Psoas muscle (tissue), 8 donors: ENCODE data around the gene PPP4R3B. TPM values are rescaled to one million over a fixed set of nuclear protein-coding genes. Genes with fewer than 3 reads are reported as not detected.

Experiments
- ATAC-seq, 4 donors: fragments of 200-7000 bp; cut with Tn5 transposase; one replicate each; pipeline ENCODE4 v1.9.1; 2020; ENCODE audit warnings: moderate library complexity in 3 of 4, mild to moderate bottlenecking in 2 of 4
- DNase-seq, 2 donors: peaks; one replicate each; pipeline ENCODE4 v3.0.0-alpha.2; 2020
- H3K27ac ChIP-seq: fragments of 200-600 bp; one replicate; pipeline ENCODE4 v1.8.0; 2022
- H3K27me3 ChIP-seq, 3 donors: fragments of 200-600 bp in 1 of 3; one replicate each; pipeline versions ENCODE4 v1.6.1 to v1.8.0; 2013 to 2022; ENCODE audit warnings: low read length in 2 of 3, mild to moderate bottlenecking in 2 of 3, moderate library complexity in 1 of 3; ENCODE audit not compliant: insufficient read depth in 3 of 3
- H3K36me3 ChIP-seq, 2 donors: fragments of 200-600 bp in 1 of 2; one replicate each; pipeline versions ENCODE4 v1.6.1 to v1.8.0; 2013 to 2022; ENCODE audit warnings: low read depth in 1 of 2, mild to moderate bottlenecking in 1 of 2, moderate library complexity in 1 of 2; ENCODE audit not compliant: insufficient read depth in 1 of 2
- H3K4me1 ChIP-seq: fragments of 200-600 bp; one replicate; pipeline ENCODE4 v1.8.0; 2022
- H3K4me3 ChIP-seq: fragments of 200-600 bp; one replicate; pipeline ENCODE4 v1.8.0; 2022; ENCODE audit warnings: mild to moderate bottlenecking
- H3K9me3 ChIP-seq: fragments of 200-600 bp; one replicate; pipeline ENCODE4 v1.8.0; 2022
- CTCF ChIP-seq: fragments of 200-600 bp; IDR thresholded peaks from one replicate; pipeline ENCODE4 v1.8.0; 2022; ENCODE audit warnings: antibody characterized with exemption
- WGBS, 3 donors: extraction: QIAGEN DNeasy Blood & Tissue Kit; methylation state at CpG; one replicate each; pipeline versions ENCODE4 v1.1.6 to v1.1.7; 2013; 5-methylcytosine and 5-hydroxymethylcytosine counted together
- intact Hi-C, 2 donors: fragments of 100-400 bp; cut with DNase I; formaldehyde crosslinking; loops; one replicate each; pipeline versions ENCODE4 v1.11.0 to v1.14.2; 2022
- polyA plus RNA-seq, 3 donors: library from polyadenylated mRNA; stranded (reverse); fragments of 200-250 nt; gene quantifications; one replicate each; pipeline ENCODE4 v1.2.3, GENCODE V29; 2013
- total RNA-seq, 4 donors: library from RNA; stranded (reverse); fragmentation: NEBNext Ultra II Directional in 2 of 4; extraction: Animal tissue kit (Norgen Biotek cat#: 25700) in 2 of 4; gene quantifications; one replicate each; pipeline versions ENCODE4 v1.2.1 to v1.2.4, GENCODE V29; 2021 to 2023
- donor health status: healthy with polysubstance abuse.
- donor health status: DM: no; HTN: no; CAD: no; lungs with moderate emphysema.
- donor health status: Bipolar disorder and iron deficiency.
- donor health status: healthy.
- donor health status: DM: yes; HTN: yes; CAD: no.
- donor health status: DM: no; HTN: no; CAD: no.
- donor health status: DM: no; HTN: no; CAD: no.
- donor health status: DM: yes; HTN: yes; CAD: no.

PPP4R3B gene
- total and polyA plus RNA-seq, 7 donors = 11.8 to 32.8 (median 21.0) TPM

- Histone ChIP-seq H3K27me3 (no peaks in the 10 kb centered on the region), H3K9me3 (no peaks in the 10 kb centered on the region), H3K36me3 (peaks cover 0 to 43% of the 10 kb centered on the region in 2 donors), H3K4me1 (peaks cover 29% of the 10 kb centered on the region), H3K27ac (no peak overlapping the region), H3K4me3 (no peak overlapping the region)
- ATAC-seq (no peak), DNase-seq (no peak)
- intact Hi-C loops = loop anchor here in 1 of 2 donors (2.0 kb wide), 1 partner anchor 20 kb away; no protein-coding TSS in a partner anchor
- TF ChIP-seq CTCF = no peak
- WGBS, 3 donors = 93 to 97% (median 96%) methylated on average over 3 of the region's 3 CpGs
Observed at GRCh38 chr2:55610954-55611743, 6.3 kb downstream of the PPP4R3B start.

GRCh38 chr2:55609938-55610578, 7.4 kb downstream of the PPP4R3B start:
- Histone ChIP-seq H3K4me3 (no peak overlapping the region), H3K9me3 (no peaks in the 10 kb centered on the region), H3K27me3 (no peaks in the 10 kb centered on the region), H3K27ac (no peak overlapping the region), H3K4me1 (peaks cover 21% of the 10 kb centered on the region), H3K36me3 (peaks cover 0 to 39% of the 10 kb centered on the region in 2 donors)
- DNase-seq (no peak), ATAC-seq (peak in 1 of 4 donors; percentile 15)
- 77 to 92% (median 84%) methylated on average over 1 of the region's 1 CpG for WGBS, 3 donors
- intact Hi-C loops = loop anchor here in 1 of 2 donors (2.0 kb wide), 1 partner anchor 19 kb away; no protein-coding TSS in a partner anchor
- no peak for TF ChIP-seq CTCF

- TF ChIP-seq CTCF = no peak
- Histone ChIP-seq H3K36me3 (peaks cover 0 to 32% of the 10 kb centered on the region in 2 donors), H3K27ac (no peak overlapping the region), H3K27me3 (no peaks in the 10 kb centered on the region), H3K4me1 (peaks cover 16% of the 10 kb centered on the region), H3K4me3 (no peak overlapping the region), H3K9me3 (no peaks in the 10 kb centered on the region)
- DNase-seq = no peak
- intact Hi-C loops = no loop called here
- whole genome bisulfite sequencing, 3 donors = 56 to 72% (median 68%) methylated on average over 8 of the region's 8 CpGs
- peak in 1 of 4 donors; percentile 47 for ATAC-seq
Observed at GRCh38 chr2:55609193-55609794, 8.1 kb downstream of the PPP4R3B start.

- no peak overlapping the region for H3K27ac ChIP-seq
- no peaks in the 10 kb centered on the region for H3K9me3 ChIP-seq
- H3K4me3 ChIP-seq = no peak overlapping the region
- H3K27me3 ChIP-seq = no peaks in the 10 kb centered on the region
- no peak for DNase-seq
- 97 to 100% (median 98%) methylated on average over 3 of the region's 3 CpGs for WGBS, 3 donors
- peaks cover 0 to 25% of the 10 kb centered on the region in 2 donors for H3K36me3 ChIP-seq
- intact Hi-C loops = no loop called here
- TF ChIP-seq CTCF = no peak
- no peak for ATAC-seq
- H3K4me1 ChIP-seq = peaks cover 14% of the 10 kb centered on the region
Observed at GRCh38 chr2:55607717-55608116, 9.7 kb downstream of the PPP4R3B start.
